T-cell (primary cell): ENCODE data around the gene ATP2A1. TPM values are rescaled to one million over a fixed set of nuclear protein-coding genes. Genes with fewer than 3 reads are reported as not detected.

Experiments
- ATAC-seq, 4 experiments: fragments of 200-7000 bp in 3 of 4; fragments of 150-1000 bp in 1 of 4; cut with Tn5 transposase; replicated peaks in 1 of 4; 1 replicate in 3 of 4; 2 replicates in 1 of 4; pipeline ENCODE4 v1.10.0; 2021; ENCODE audit warnings: moderate library complexity in 3 of 4, mild to moderate bottlenecking in 2 of 4, moderate number of reproducible peaks in 1 of 4
- CTCF ChIA-PET, 2 donors: fragments of 300-600 bp; sonication (Branson Sonifier 250); formaldehyde crosslinking; loops; one replicate each; lab custom pipeline; 2022; ENCODE audit warnings: antibody characterized with exemption in 2 of 2; lab: Charles Lee
- POLR2A ChIA-PET, 2 donors: fragments of 300-600 bp; sonication (Branson Sonifier 250); formaldehyde crosslinking; loops; one replicate each; lab custom pipeline; 2022; ENCODE audit warnings: antibody characterized with exemption in 2 of 2; lab: Charles Lee
- DNase-seq, 35 experiments: peaks; one replicate each; pipeline versions ENCODE4 v3.0.0 to v3.0.0-alpha.2; 2013 to 2023
- H3K27ac ChIP-seq: one replicate; pipeline ENCODE4 v1.5.1; 2013; ENCODE audit warnings: low read length
- H3K27me3 ChIP-seq, 2 experiments: replicated peaks in 1 of 2; 1 replicate in 1 of 2; 2 replicates in 1 of 2; pipeline versions ENCODE4 v1.6.1 to v1.7.0; 2013; ENCODE audit warnings: low read length in 1 of 2, mixed read lengths in 1 of 2; ENCODE audit not compliant: control insufficient read depth in 2 of 2, insufficient read depth in 2 of 2; ENCODE audit errors: extremely low read depth in 1 of 2
- H3K36me3 ChIP-seq, 2 donors: 1 replicate in 1 of 2; 2 replicates in 1 of 2; pipeline versions ENCODE4 v1.6.1 to v1.7.0; 2013; ENCODE audit warnings: low read length in 1 of 2; ENCODE audit not compliant: control insufficient read depth in 2 of 2, insufficient read depth in 1 of 2; ENCODE audit errors: extremely low read depth in 1 of 2
- H3K4me1 ChIP-seq, 2 experiments: 1 replicate in 1 of 2; 2 replicates in 1 of 2; pipeline versions ENCODE4 v1.6.1 to v1.7.0; 2013; ENCODE audit warnings: low read length in 2 of 2, mixed read lengths in 1 of 2; ENCODE audit not compliant: insufficient read depth in 2 of 2, control insufficient read depth in 1 of 2; ENCODE audit errors: extremely low read depth in 1 of 2
- H3K4me3 ChIP-seq, 2 donors: 1 replicate in 1 of 2; 2 replicates in 1 of 2; pipeline versions ENCODE4 v1.5.1 to v1.7.0; 2013; ENCODE audit warnings: mild to moderate bottlenecking in 2 of 2, low read length in 1 of 2, moderate library complexity in 1 of 2; ENCODE audit not compliant: control insufficient read depth in 1 of 2; ENCODE audit errors: extremely low read depth in 1 of 2
- H3K9me3 ChIP-seq: 2 replicates; pipeline ENCODE4 v1.7.0; 2013
- H3K27ac Mint-ChIP-seq, 2 donors: one replicate each; pipeline ENCODE4 v1.8.0; 2020 to 2021; ENCODE audit warnings: mild to moderate bottlenecking in 2 of 2, mixed read lengths in 2 of 2
- H3K27me3 Mint-ChIP-seq, 2 donors: one replicate each; pipeline ENCODE4 v1.8.0; 2021 to 2022; ENCODE audit warnings: mixed read lengths in 2 of 2
- H3K36me3 Mint-ChIP-seq: one replicate; pipeline ENCODE4 v1.8.0; 2021; ENCODE audit warnings: mixed read lengths
- H3K4me1 Mint-ChIP-seq, 3 donors: one replicate each; pipeline ENCODE4 v1.8.0; 2020 to 2022; ENCODE audit warnings: mixed read lengths in 3 of 3, mild to moderate bottlenecking in 1 of 3
- H3K4me3 Mint-ChIP-seq, 3 donors: one replicate each; pipeline ENCODE4 v1.8.0; 2020 to 2022; ENCODE audit warnings: mild to moderate bottlenecking in 3 of 3, mixed read lengths in 3 of 3, moderate library complexity in 3 of 3
- H3K9me3 Mint-ChIP-seq, 3 donors: one replicate each; pipeline ENCODE4 v1.8.0; 2020 to 2022; ENCODE audit warnings: mixed read lengths in 3 of 3
- WGBS: methylation state at CpG from one replicate; pipeline ENCODE4 v1.1.5; 2013; ENCODE audit warnings: missing lambda C conversion rate; ENCODE audit not compliant: insufficient coverage; 5-methylcytosine and 5-hydroxymethylcytosine counted together
- total RNA-seq, 35 experiments: library from RNA in 6 of 35; stranded (reverse) in 6 of 35; fragments of 120-200 nt in 1 of 35; gene quantifications; one replicate each; pipeline versions ENCODE4 v1.2.1 to v1.2.4 and lab custom pipeline; 2013 to 2026

The ATP2A1 gene
- total RNA-seq, 5 donors from 2014 or later (not counting 1 experiment from before 2014, with no cell fraction given): 0.82 to 1.6 (median 0.95) TPM

DNA sequence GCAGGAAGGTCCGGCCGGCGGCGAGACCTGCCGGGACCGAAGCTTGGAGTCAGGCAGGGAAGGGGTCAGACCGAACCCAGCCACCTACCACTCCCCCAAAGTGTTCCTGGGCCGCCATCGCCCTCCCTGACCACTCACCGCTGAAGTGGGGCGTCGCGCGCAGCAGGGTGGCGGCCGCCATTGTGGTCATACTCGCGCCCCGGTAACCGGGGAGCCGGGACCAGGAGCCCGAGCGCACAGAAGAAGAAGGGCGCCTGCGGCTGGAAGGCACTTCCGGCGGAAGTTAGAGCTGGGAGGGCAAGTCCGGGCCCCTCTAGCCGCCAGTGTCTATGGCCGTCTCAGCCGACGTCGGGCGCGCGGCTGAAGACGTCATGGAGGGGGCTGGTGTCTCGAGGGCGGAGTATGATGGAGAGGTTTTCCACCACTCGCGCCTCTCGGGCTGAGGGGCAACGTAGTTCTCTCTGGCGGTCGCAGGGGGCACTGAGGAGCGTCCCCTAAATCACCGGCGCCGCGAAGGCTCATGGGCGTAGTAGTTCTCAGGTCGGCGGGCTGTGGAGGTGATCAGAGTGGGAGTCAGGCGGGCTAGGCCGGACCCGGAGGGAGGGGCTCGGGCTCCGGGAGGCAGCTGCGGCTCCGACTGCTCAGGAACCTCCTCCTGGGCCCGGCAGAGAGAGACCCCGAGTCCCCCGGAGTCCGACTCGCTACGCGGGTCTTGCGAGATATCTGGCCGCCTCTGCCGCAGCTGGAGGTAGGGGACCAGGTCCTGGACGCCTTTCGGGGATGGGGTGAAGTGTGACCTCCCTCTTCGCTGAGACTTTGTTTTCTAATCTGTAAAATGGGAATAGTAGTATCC lies 32.0 kb upstream of the ATP2A1 start, which contains the start of gene TUFM:
Gene TUFM (minus strand): TSS at position 269 of the 853 bp plus-strand sequence. CDS start 79 bp downstream, at position 190.
- Mint-ChIP-seq H3K4me1 (peaks cover 20 to 37% (median 30%) of the 10 kb centered on the region in 3 donors), H3K9me3 (no peaks in the 10 kb centered on the region), H3K4me3 (peak within 1 kb of the TSS; percentile 93 to 95 (median 94)), H3K27me3 (no peaks in the 10 kb centered on the region), H3K36me3 (peaks cover 10% of the 10 kb centered on the region), H3K27ac (peak within 1 kb of the TSS; percentile 89 to 96)
- no peaks in the 10 kb centered on the region for H3K9me3 ChIP-seq
- ATAC-seq: peak; percentile 94 to 98 (median 95)
- H3K27me3 ChIP-seq: no peaks in the 10 kb centered on the region
- CTCF ChIA-PET: interaction anchor here in 1 of 2 donors (1.2 to 2.0 kb wide), 6 partner anchors 17 to 142 kb away, joined by 3 to 13 read pairs (median 8); partner anchors contain the start of genes ATXN2L and NFATC2IP
- peak within 1 kb of the TSS; percentile 71 for H3K27ac ChIP-seq
- WGBS: under 1% methylated on average over 67 of the region's 73 CpGs
- peak; percentile 94 to 99 (median 98) for DNase-seq
- H3K36me3 ChIP-seq: peaks cover 12 to 32% of the 10 kb centered on the region in 2 donors
- peaks cover 14 to 29% of the 10 kb centered on the region in 2 experiments for H3K4me1 ChIP-seq
- peak within 1 kb of the TSS; percentile 82 to 95 for H3K4me3 ChIP-seq
- POLR2A ChIA-PET: interaction anchor here in 1 of 2 donors (0.6 to 0.7 kb wide), 2 partner anchors 25 to 1531 kb away, joined by 3 to 19 read pairs; no protein-coding TSS in a partner anchor

DNA sequence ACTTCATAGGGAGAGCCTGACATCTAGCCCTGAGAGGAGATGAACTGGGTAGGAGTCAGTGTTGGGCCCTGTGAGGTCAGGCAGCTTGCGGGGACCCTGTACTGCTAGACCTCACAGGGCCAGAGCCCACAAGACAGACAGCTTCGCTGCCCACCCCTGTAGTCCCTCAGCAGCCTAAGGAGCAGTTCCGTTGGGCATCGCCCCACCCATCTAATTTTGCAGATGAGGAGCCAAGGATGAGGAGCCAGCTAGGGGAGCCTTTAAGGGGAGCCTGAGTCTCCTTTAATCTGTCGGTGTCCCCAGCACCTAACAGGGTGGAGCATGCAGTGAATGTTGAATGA lies 31.4 kb upstream of the ATP2A1 start:
- peak overlapping the region; percentile 89 to 96 for H3K27ac Mint-ChIP-seq
- WGBS: 18% methylated on average over 4 of the region's 5 CpGs

DNA sequence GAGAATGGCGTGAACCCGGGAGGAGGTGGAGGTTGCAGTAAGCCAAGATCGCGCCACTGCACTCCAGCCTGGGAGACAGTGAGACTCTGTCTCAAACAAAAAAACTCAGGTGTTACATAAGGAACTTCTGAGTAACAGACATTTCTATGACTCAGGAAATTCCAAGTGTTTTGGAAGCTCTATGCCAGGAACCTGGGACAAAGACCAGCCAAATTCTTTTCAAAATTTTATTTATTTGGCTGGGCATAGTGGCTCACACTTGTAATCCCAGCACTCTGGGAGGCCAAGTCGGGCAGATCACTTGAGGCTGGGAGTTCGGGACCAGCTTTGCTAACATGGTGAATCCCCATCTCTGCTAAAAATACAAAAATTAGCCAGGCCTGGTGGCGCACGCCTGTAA lies 19.9 kb upstream of the ATP2A1 start:
- CTCF ChIA-PET: interaction anchor here in 1 of 2 donors (0.8 kb wide), 1 partner anchor 9 kb away, joined by 3 read pairs; no protein-coding TSS in a partner anchor
- ATAC-seq (no peak), DNase-seq (no peak)
- Mint-ChIP-seq H3K27me3 (no peaks in the 10 kb centered on the region), H3K4me3 (no peak overlapping the region), H3K36me3 (no peaks in the 10 kb centered on the region), H3K27ac (no peak overlapping the region), H3K4me1 (peaks cover 6 to 9% (median 8%) of the 10 kb centered on the region in 3 donors), H3K9me3 (no peaks in the 10 kb centered on the region)
- POLR2A ChIA-PET: no interaction called here
- H3K27ac ChIP-seq: no peak overlapping the region
- H3K4me3 ChIP-seq: no peak overlapping the region
- WGBS: 100% methylated on average over 3 of the region's 8 CpGs
- H3K9me3 ChIP-seq: no peaks in the 10 kb centered on the region
- H3K27me3 ChIP-seq: no peaks in the 10 kb centered on the region
- no peaks in the 10 kb centered on the region for H3K36me3 ChIP-seq
- peaks cover 2 to 14% of the 10 kb centered on the region in 2 experiments for H3K4me1 ChIP-seq

More for the DNA sequence above, 31.4 kb upstream of the ATP2A1 start:
- Histone ChIP-seq H3K27me3 (no peaks in the 10 kb centered on the region), H3K4me1 (peaks cover 14 to 29% of the 10 kb centered on the region in 2 experiments), H3K9me3 (no peaks in the 10 kb centered on the region), H3K36me3 (peaks cover 12 to 30% of the 10 kb centered on the region in 2 donors), H3K4me3 (peak overlapping the region; percentile 82 to 95), H3K27ac (peak overlapping the region; percentile 71)
- Mint-ChIP-seq H3K27me3 (no peaks in the 10 kb centered on the region), H3K4me3 (peak overlapping the region; percentile 93 to 95 (median 94)), H3K36me3 (peaks cover 10% of the 10 kb centered on the region), H3K9me3 (no peaks in the 10 kb centered on the region), H3K4me1 (peaks cover 20 to 37% (median 30%) of the 10 kb centered on the region in 3 donors)
- ATAC-seq (peak; percentile 1 to 2 (median 1)), DNase-seq (no peak)
- ChIA-PET CTCF (interaction anchor here (0.6 to 1.8 kb wide), 8 partner anchors 9 to 141 kb away, joined by 3 to 13 read pairs (median 6); partner anchors contain the start of genes ATXN2L (in 1 of the 2) and NFATC2IP (in 1 of the 2)), POLR2A (interaction anchor here in 1 of 2 donors (0.7 kb wide), 1 partner anchor 25 kb away, joined by 3 read pairs; no protein-coding TSS in a partner anchor)

DNA sequence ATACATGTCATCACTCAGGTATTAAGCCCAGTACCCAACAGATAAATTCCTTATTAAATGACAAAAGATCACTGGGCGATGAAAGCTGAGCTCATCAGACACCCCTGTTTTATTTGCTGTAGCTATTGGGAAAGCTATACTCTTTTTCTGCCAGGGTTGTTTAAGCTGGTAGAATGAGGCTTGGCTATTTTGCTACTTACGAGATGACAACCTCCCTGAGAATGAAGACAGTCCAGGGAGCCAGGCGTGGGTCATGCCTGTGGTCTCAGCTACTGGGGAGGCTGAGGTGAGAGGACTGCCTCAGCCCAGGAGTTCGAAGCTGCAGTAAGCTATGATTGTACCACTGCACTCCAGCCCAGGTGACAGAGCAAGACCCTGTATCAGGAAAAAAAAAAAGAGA lies 19.0 kb upstream of the ATP2A1 start:
- ChIA-PET CTCF (no interaction called here), POLR2A (no interaction called here)
- Mint-ChIP-seq H3K9me3 (no peaks in the 10 kb centered on the region), H3K4me3 (no peak overlapping the region), H3K27ac (no peak overlapping the region), H3K27me3 (no peaks in the 10 kb centered on the region), H3K36me3 (no peaks in the 10 kb centered on the region), H3K4me1 (peaks cover 11 to 13% (median 11%) of the 10 kb centered on the region in 3 donors)
- DNase-seq (no peak), ATAC-seq (no peak)
- no peaks in the 10 kb centered on the region for H3K27me3 ChIP-seq
- no peaks in the 10 kb centered on the region for H3K36me3 ChIP-seq
- peaks cover 2 to 19% of the 10 kb centered on the region in 2 experiments for H3K4me1 ChIP-seq
- no peak overlapping the region for H3K27ac ChIP-seq
- 93% methylated on average over 2 of the region's 4 CpGs for WGBS
- no peak overlapping the region for H3K4me3 ChIP-seq
- H3K9me3 ChIP-seq: no peaks in the 10 kb centered on the region

DNA sequence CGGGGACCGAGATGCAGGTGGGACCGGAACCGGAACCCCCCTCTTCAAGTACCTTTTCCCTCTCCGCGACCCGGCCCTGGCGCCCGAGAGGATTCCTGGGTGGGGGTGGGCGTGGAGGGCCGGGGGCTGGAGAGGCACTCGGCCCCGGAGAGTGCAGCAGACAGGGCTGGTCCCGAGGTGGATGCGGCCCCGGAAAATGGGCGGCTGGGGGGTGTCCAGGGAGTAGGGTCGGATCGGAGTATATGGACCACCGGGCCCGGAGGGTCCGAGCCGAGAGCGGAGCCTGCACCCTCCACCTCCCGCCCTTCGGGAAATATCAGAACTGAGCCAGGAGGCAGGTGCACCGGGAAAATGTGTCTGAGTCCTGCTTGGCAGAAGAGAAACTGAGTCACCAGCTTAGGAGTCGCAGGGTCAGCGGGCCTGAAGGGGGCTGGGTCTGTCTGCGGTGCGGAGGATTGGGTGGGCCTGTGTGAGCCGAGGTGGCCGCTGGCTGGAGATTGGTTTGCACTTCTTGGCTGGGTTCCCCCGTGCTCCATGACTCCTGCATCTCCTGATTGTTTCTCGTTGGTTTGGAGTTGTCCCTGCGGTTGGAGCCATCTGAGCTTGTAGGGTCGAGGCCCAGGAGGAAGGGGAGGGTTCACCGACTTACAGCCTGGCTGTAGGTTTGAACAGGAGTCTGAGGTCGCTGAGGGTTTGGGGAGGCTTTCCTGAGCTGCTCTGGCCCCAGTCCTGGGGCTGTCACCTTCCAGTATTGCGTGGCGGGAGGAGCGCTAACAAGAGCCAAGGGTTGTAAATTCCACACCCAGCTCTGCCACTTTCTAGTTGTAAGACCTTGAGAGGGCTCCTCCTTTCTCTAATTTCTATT lies 14.1 kb upstream of the ATP2A1 start:
- DNase-seq: peak in 22 of 35 experiments; percentile 14 to 60 (median 30)
- Mint-ChIP-seq H3K36me3 (peaks cover 9% of the 10 kb centered on the region), H3K9me3 (no peaks in the 10 kb centered on the region), H3K27ac (peak overlapping the region; percentile 98), H3K4me3 (peak overlapping the region; percentile 94 to 98 (median 96)), H3K4me1 (peaks cover 26 to 28% (median 28%) of the 10 kb centered on the region in 3 donors), H3K27me3 (no peaks in the 10 kb centered on the region)
- POLR2A ChIA-PET: interaction anchor here (0.6 to 1.4 kb wide), 2 partner anchors 15 to 42 kb away, joined by 3 to 6 read pairs; no protein-coding TSS in a partner anchor
- peak overlapping the region; percentile 97 to 99 for H3K4me3 ChIP-seq
- peak in 1 of 4 experiments; percentile 5 for ATAC-seq
- WGBS: 2% methylated on average over 16 of the region's 42 CpGs
- H3K9me3 ChIP-seq: no peaks in the 10 kb centered on the region
- H3K27ac ChIP-seq: peak overlapping the region; percentile 94
- CTCF ChIA-PET: interaction anchor here in 1 of 2 donors (0.5 to 1.3 kb wide), 6 partner anchors 12 to 1943 kb away, joined by 3 to 6 read pairs (median 3); partner anchors contain the start of genes ATXN2L and SPNS1
- peaks cover 0 to 17% of the 10 kb centered on the region in 2 donors for H3K36me3 ChIP-seq
- H3K27me3 ChIP-seq: no peaks in the 10 kb centered on the region
- H3K4me1 ChIP-seq: peaks cover 2 to 33% of the 10 kb centered on the region in 2 experiments
